Mucosa of descending colon (tissue), 3 donors: ENCODE measurements around the gene ZNF689. TPM values are rescaled to one million over a fixed set of nuclear protein-coding genes. Genes with fewer than 3 reads are reported as not detected.
A peak's percentile ranks its signal among the peaks of the same experiment; 100 is the strongest.

ENCODE experiments used
- ATAC-seq: fragments of 200-7000 bp; cut with Tn5 transposase; one replicate; pipeline ENCODE4 v1.9.1; 2020; ENCODE audit warnings: mild to moderate bottlenecking, moderate library complexity
- DNase-seq, 3 donors: peaks; one replicate each; pipeline ENCODE4 v3.0.0-alpha.2; 2020
- H3K36me3 ChIP-seq: fragments of 200-600 bp; one replicate; pipeline ENCODE4 v1.8.0; 2021; ENCODE audit warnings: low read depth, mild to moderate bottlenecking
- H3K4me1 ChIP-seq: fragments of 200-600 bp; one replicate; pipeline ENCODE4 v1.8.0; 2021; ENCODE audit warnings: low read depth, mild to moderate bottlenecking
- H3K4me3 ChIP-seq: fragments of 200-600 bp; one replicate; pipeline ENCODE4 v1.8.0; 2021; ENCODE audit warnings: mild to moderate bottlenecking
- H3K9me3 ChIP-seq: fragments of 200-600 bp; one replicate; pipeline ENCODE4 v1.8.0; 2021; ENCODE audit warnings: mild to moderate bottlenecking
- CTCF ChIP-seq: fragments of 200-600 bp; IDR thresholded peaks from one replicate; pipeline ENCODE4 v1.8.0; 2022; ENCODE audit warnings: antibody characterized with exemption, mild to moderate bottlenecking
- intact Hi-C, 2 donors: fragments of 100-400 bp; cut with DNase I in 1 of 2; cut with micrococcal nuclease in 1 of 2; formaldehyde crosslinking; loops; one replicate each; pipeline versions ENCODE4 v1.11.0 to v1.11.1; 2022; cut with DNase I, micrococcal nuclease
- total RNA-seq, 3 donors: library from RNA; stranded (reverse); fragmentation: NEBNext Ultra II Directional in 2 of 3; extraction: Animal tissue kit (Norgen Biotek cat#: 25700) in 2 of 3; gene quantifications; one replicate each; pipeline versions ENCODE4 v1.2.1 to v1.2.4, GENCODE V29; 2021 to 2023
- donor health status: DM: no; HTN: no; CAD: no; lungs with moderate emphysema.
- donor health status: DM: no; HTN: no; CAD: no.
- donor health status: DM: no; HTN: yes; CAD: no.

Gene ZNF689
- total RNA-seq, 3 donors from 2014 or later, result 7.6 to 10.7 (median 10.5) TPM

GRCh38 chr16:30567991-30568638 lies 42.1 kb downstream of the ZNF689 start:
- Histone ChIP-seq H3K9me3 (no peaks in the 10 kb centered on the region), H3K4me3 (no peak overlapping the region), H3K4me1 (peaks cover 27% of the 10 kb centered on the region), H3K36me3 (no peaks in the 10 kb centered on the region)
- DNase-seq, result peak in 1 of 3 donors; percentile 14
- intact Hi-C loops, result no loop called here
- peak; percentile 18 for ATAC-seq
- no peak for TF ChIP-seq CTCF

- intact Hi-C loops, result no loop called here
- DNase-seq (peak in 1 of 3 donors; percentile 31), ATAC-seq (no peak)
- no peak for TF ChIP-seq CTCF
- Histone ChIP-seq H3K4me3 (no peak overlapping the region), H3K9me3 (no peaks in the 10 kb centered on the region), H3K4me1 (peaks cover 24% of the 10 kb centered on the region), H3K36me3 (no peaks in the 10 kb centered on the region)
Observed at GRCh38 chr16:30567160-30567990, 42.8 kb downstream of the ZNF689 start.

GRCh38 chr16:30566531-30566930 lies 43.7 kb downstream of the ZNF689 start:
- intact Hi-C loops, result no loop called here
- no peak overlapping the region for H3K4me3 ChIP-seq
- DNase-seq, result no peak
- peaks cover 27% of the 10 kb centered on the region for H3K4me1 ChIP-seq
- no peak for ATAC-seq
- H3K9me3 ChIP-seq, result no peaks in the 10 kb centered on the region
- no peak for TF ChIP-seq CTCF
- no peaks in the 10 kb centered on the region for H3K36me3 ChIP-seq

GRCh38 chr16:30565984-30566383 lies 44.2 kb downstream of the ZNF689 start:
- no peaks in the 10 kb centered on the region for H3K36me3 ChIP-seq
- DNase-seq (no peak), ATAC-seq (no peak)
- intact Hi-C loops, result no loop called here
- no peaks in the 10 kb centered on the region for H3K9me3 ChIP-seq
- H3K4me1 ChIP-seq, result peaks cover 27% of the 10 kb centered on the region
- no peak for TF ChIP-seq CTCF
- H3K4me3 ChIP-seq, result no peak overlapping the region

- DNase-seq (no peak), ATAC-seq (no peak)
- Histone ChIP-seq H3K4me3 (no peak overlapping the region), H3K9me3 (no peaks in the 10 kb centered on the region), H3K4me1 (peaks cover 25% of the 10 kb centered on the region), H3K36me3 (no peaks in the 10 kb centered on the region)
- no peak for TF ChIP-seq CTCF
- intact Hi-C loops, result no loop called here
Observed at GRCh38 chr16:30565526-30565925, 44.7 kb downstream of the ZNF689 start.
